ENCODE results near the gene SEPHS1.

SEPHS1 gene

GRCh38 chr10:13328613-13329012 is 19.5 kb downstream of the SEPHS1 start:
- no peak for TF ChIP-seq CTCF (IDR thresholded peaks at IDR 0.05; ENCODE audit: borderline replicate concordance, insufficient read depth, low read depth, low read length)
- no peak overlapping the region for H3K4me3 ChIP-seq (ENCODE audit: low read depth, low read length)

GRCh38 chr10:13328126-13328525 is 20.0 kb downstream of the SEPHS1 start:
- TF ChIP-seq CTCF (IDR thresholded peaks at IDR 0.05; ENCODE audit: borderline replicate concordance, insufficient read depth, low read depth, low read length), result no peak
- no peak overlapping the region for H3K4me3 ChIP-seq (ENCODE audit: low read depth, low read length)

- TF ChIP-seq CTCF (IDR thresholded peaks at IDR 0.05; ENCODE audit: borderline replicate concordance, insufficient read depth, low read depth, low read length), result no peak
- no peak overlapping the region for H3K4me3 ChIP-seq (ENCODE audit: low read depth, low read length)
These were observed 20.6 kb downstream of the SEPHS1 start for GRCh38 chr10:13327534-13327933.

- no peak overlapping the region for H3K4me3 ChIP-seq (ENCODE audit: low read depth, low read length)
These were observed 25.4 kb downstream of the SEPHS1 start for GRCh38 chr10:13322615-13323148.

GRCh38 chr10:13321576-13321975 is 26.5 kb downstream of the SEPHS1 start:
- no peak for TF ChIP-seq CTCF (IDR thresholded peaks at IDR 0.05; ENCODE audit: borderline replicate concordance, insufficient read depth, low read depth, low read length)
- H3K4me3 ChIP-seq (ENCODE audit: low read depth, low read length), result no peak overlapping the region

More at GRCh38 chr10:13322615-13323148, 25.4 kb downstream of the SEPHS1 start:
- TF ChIP-seq CTCF (IDR thresholded peaks at IDR 0.05; ENCODE audit: borderline replicate concordance, insufficient read depth, low read depth, low read length), result no peak

- no peak for TF ChIP-seq CTCF (IDR thresholded peaks at IDR 0.05; ENCODE audit: borderline replicate concordance, insufficient read depth, low read depth, low read length)
These were observed 28.9 kb downstream of the SEPHS1 start for GRCh38 chr10:13319166-13319565.

GRCh38 chr10:13317474-13317873 is 30.6 kb downstream of the SEPHS1 start:
- H3K4me3 ChIP-seq (ENCODE audit: low read depth, low read length), result no peak overlapping the region
- TF ChIP-seq CTCF (IDR thresholded peaks at IDR 0.05; ENCODE audit: borderline replicate concordance, insufficient read depth, low read depth, low read length), result no peak

More at GRCh38 chr10:13319166-13319565, 28.9 kb downstream of the SEPHS1 start:
- H3K4me3 ChIP-seq (ENCODE audit: low read depth, low read length), result no peak overlapping the region

Data from GM12875 (cell line).